Subcutaneous abdominal adipose tissue (tissue), 5 donors: ENCODE data around the gene CCDC188.

ENCODE experiments used
- H3K27ac ChIP-seq: one replicate; pipeline ENCODE4 v1.7.0; 2013; ENCODE audit warnings: low read depth, mild to moderate bottlenecking, inconsistent platforms, low read length, moderate library complexity
- H3K27me3 ChIP-seq, 5 donors: one replicate each; pipeline ENCODE4 v1.7.0; 2013; ENCODE audit warnings: low read length in 5 of 5, inconsistent platforms in 1 of 5; ENCODE audit not compliant: control insufficient read depth in 5 of 5, insufficient read depth in 4 of 5
- H3K36me3 ChIP-seq, 5 donors: one replicate each; pipeline ENCODE4 v1.7.0; 2013; ENCODE audit warnings: low read length in 5 of 5; ENCODE audit not compliant: control insufficient read depth in 5 of 5, insufficient read depth in 5 of 5
- H3K4me1 ChIP-seq, 5 donors: one replicate each; pipeline ENCODE4 v1.7.0; 2013; ENCODE audit warnings: low read length in 5 of 5, mild to moderate bottlenecking in 3 of 5, moderate library complexity in 1 of 5; ENCODE audit not compliant: control insufficient read depth in 5 of 5, insufficient read depth in 5 of 5
- H3K4me3 ChIP-seq, 5 donors: one replicate each; pipeline ENCODE4 v1.7.0; 2013; ENCODE audit warnings: low read length in 5 of 5, low read depth in 1 of 5
- H3K9ac ChIP-seq, 5 donors: one replicate each; pipeline ENCODE4 v1.7.0; 2013; ENCODE audit warnings: low read length in 5 of 5, mild to moderate bottlenecking in 4 of 5, moderate library complexity in 3 of 5
- H3K9me3 ChIP-seq, 5 donors: one replicate each; pipeline ENCODE4 v1.7.0; 2013; ENCODE audit warnings: low read length in 5 of 5; ENCODE audit not compliant: control insufficient read depth in 5 of 5
- donor health status: healthy.
- donor health status: healthy.
- donor health status: healthy.
- donor health status: healthy.
- donor health status: healthy.

The CCDC188 gene

DNA sequence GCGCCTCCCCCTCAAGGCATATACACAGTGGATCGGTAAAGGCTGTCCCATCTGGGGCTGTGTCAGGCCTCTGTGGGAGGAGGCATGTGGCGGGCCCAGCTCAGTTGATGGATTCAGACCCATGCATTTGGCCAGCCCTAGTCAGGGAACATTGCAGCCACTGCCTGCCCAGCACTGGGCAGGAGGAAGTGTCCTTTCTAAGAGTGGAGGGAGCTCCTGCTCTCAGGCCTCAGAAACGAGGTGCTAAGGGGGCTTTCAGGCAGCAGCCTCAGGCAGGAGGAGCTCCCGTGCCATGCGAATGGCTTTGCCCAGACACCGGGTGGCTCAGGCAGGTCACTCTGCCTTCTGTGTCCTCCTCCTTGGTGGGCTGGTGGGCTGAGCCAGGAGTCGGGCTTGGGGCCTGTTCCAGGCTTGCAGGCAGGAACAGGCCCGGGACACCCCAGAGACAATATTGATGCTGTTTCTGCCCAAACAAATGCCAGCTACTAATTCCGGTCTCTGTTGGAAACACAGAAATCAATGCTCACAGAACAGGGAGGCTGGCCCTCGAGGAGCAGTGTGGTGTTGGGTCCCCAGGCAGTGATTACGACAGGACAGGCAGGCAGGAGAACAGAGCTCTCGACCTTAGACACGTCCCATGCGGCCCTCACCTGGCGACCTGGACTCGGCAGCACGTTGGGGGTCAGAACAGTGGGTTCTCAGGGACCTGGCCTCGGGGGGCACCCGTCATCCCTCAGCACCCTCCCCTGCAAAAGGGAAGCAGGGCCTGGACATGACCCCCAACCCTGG is 42.3 kb upstream of the CCDC188 start:
- Histone ChIP-seq H3K4me1 (no peaks in the 10 kb centered on the region), H3K9ac (no peak overlapping the region), H3K27ac (no peak overlapping the region), H3K36me3 (no peaks in the 10 kb centered on the region), H3K27me3 (peaks cover 0 to 6% (median 4%) of the 10 kb centered on the region in 5 donors), H3K9me3 (no peaks in the 10 kb centered on the region), H3K4me3 (no peak overlapping the region)

DNA sequence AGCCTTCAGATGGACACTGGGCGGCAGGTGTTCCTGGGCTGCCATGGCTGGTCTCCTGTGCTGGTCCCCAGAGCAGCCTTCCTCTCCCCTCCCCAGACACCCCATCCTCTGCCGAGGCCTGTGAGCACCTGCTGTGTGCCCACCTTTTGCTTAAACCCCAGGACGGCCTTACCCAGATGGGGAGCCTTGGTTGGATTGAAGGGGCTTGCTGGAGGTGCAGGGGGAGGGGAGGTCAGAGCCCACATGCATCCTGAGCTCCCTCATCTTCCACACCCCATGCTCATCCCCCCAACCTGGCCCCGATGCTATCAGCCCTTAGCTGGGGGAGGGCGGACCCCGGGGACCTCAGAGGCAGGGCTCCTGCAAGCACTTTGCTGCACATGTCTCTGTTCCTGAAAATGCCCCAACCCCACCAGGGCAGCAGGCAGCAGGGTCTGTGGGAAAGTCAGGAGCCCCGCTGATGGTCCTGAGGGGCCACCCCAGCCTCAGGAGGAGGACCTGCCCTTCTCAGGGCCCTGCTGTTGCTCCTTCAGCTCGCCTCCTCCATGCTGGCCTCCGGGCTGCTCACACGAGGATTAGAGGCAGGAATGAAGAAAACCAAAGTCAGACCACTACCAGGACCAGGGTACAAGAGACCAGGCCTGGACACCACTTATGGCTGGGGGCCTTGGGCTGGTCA is 41.6 kb upstream of the CCDC188 start:
- H3K4me1 ChIP-seq: no peaks in the 10 kb centered on the region
- no peak overlapping the region for H3K27ac ChIP-seq
- no peaks in the 10 kb centered on the region for H3K9me3 ChIP-seq
- no peak overlapping the region for H3K9ac ChIP-seq
- no peak overlapping the region for H3K4me3 ChIP-seq
- no peaks in the 10 kb centered on the region for H3K36me3 ChIP-seq
- peaks cover 0 to 4% (median 0%) of the 10 kb centered on the region in 5 donors for H3K27me3 ChIP-seq

GRCh38 chr22:20191803-20192202 is 40.9 kb upstream of the CCDC188 start:
- Histone ChIP-seq H3K36me3 (no peaks in the 10 kb centered on the region), H3K27ac (no peak overlapping the region), H3K9ac (no peak overlapping the region), H3K4me1 (no peaks in the 10 kb centered on the region), H3K9me3 (no peaks in the 10 kb centered on the region), H3K27me3 (peaks cover 0 to 7% (median 0%) of the 10 kb centered on the region in 5 donors), H3K4me3 (no peak overlapping the region)

- Histone ChIP-seq H3K36me3 (no peaks in the 10 kb centered on the region), H3K4me3 (no peak overlapping the region), H3K27me3 (peaks cover 0 to 11% (median 4%) of the 10 kb centered on the region in 5 donors), H3K9me3 (no peaks in the 10 kb centered on the region), H3K27ac (no peak overlapping the region), H3K4me1 (no peaks in the 10 kb centered on the region), H3K9ac (no peak overlapping the region)
These were observed 40.2 kb upstream of the CCDC188 start for GRCh38 chr22:20191000-20191515.

- Histone ChIP-seq H3K4me3 (no peak overlapping the region), H3K27ac (no peak overlapping the region), H3K27me3 (peaks cover 6 to 10% (median 7%) of the 10 kb centered on the region in 5 donors), H3K36me3 (no peaks in the 10 kb centered on the region), H3K4me1 (no peaks in the 10 kb centered on the region), H3K9me3 (no peaks in the 10 kb centered on the region), H3K9ac (no peak overlapping the region)
These were observed 37.7 kb upstream of the CCDC188 start for GRCh38 chr22:20188567-20188877.

GRCh38 chr22:20187777-20188566 is 37.1 kb upstream of the CCDC188 start:
- Histone ChIP-seq H3K9ac (no peak overlapping the region), H3K4me1 (no peaks in the 10 kb centered on the region), H3K9me3 (no peaks in the 10 kb centered on the region), H3K4me3 (no peak overlapping the region), H3K27me3 (peaks cover 7 to 14% (median 8%) of the 10 kb centered on the region in 5 donors), H3K27ac (no peak overlapping the region), H3K36me3 (no peaks in the 10 kb centered on the region)

- Histone ChIP-seq H3K9ac (no peak overlapping the region), H3K27me3 (peaks cover 7 to 18% (median 8%) of the 10 kb centered on the region in 5 donors)
These were observed 36.2 kb upstream of the CCDC188 start for GRCh38 chr22:20186871-20187546.

DNA sequence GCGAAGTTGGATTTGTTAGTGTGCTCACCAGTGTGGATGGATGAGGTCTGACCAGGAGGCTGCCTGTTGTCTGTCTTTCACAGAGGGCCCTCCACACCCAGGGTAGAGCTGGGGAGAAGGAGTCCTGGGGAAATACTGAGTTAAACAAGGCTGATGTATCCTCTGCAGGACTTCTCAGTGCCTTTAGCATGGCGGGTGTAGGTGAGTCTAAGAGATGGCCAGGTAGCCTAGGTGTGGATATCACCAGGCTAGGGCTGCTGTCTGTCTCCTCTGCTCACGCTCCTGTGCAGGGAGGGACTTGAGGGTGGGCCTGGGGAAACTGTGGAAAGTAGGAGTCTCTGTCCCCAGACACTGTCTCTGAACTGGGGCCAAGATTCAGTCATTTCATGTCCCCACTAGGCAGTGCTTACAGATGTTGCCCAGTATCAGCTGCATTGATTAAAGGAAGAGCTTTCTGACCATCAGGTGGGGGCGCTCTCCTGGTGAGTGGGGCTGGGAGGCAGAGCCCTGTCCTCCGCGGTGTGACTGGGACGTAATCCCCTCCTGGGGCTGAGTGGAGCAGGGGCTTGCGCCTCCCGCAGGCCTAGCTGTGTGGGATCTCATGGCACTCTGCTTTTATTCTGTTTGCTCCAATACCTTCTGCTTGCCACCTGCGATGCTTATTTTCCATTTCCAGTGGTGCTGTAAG is 35.5 kb upstream of the CCDC188 start:
- Histone ChIP-seq H3K27me3 (peaks cover 7 to 18% (median 8%) of the 10 kb centered on the region in 5 donors), H3K9me3 (no peaks in the 10 kb centered on the region), H3K9ac (no peak overlapping the region), H3K27ac (no peak overlapping the region), H3K4me1 (no peaks in the 10 kb centered on the region), H3K4me3 (no peak overlapping the region), H3K36me3 (no peaks in the 10 kb centered on the region)

More at GRCh38 chr22:20186871-20187546, 36.2 kb upstream of the CCDC188 start:
- Histone ChIP-seq H3K4me1 (no peaks in the 10 kb centered on the region), H3K9me3 (no peaks in the 10 kb centered on the region), H3K4me3 (no peak overlapping the region), H3K27ac (no peak overlapping the region), H3K36me3 (no peaks in the 10 kb centered on the region)

GRCh38 chr22:20185750-20186149 is 34.9 kb upstream of the CCDC188 start:
- no peak overlapping the region for H3K27ac ChIP-seq
- no peak overlapping the region for H3K4me3 ChIP-seq
- no peaks in the 10 kb centered on the region for H3K4me1 ChIP-seq
- peaks cover 7 to 18% (median 8%) of the 10 kb centered on the region in 5 donors for H3K27me3 ChIP-seq
- H3K9me3 ChIP-seq: no peaks in the 10 kb centered on the region
- H3K36me3 ChIP-seq: no peaks in the 10 kb centered on the region
- H3K9ac ChIP-seq: no peak overlapping the region
